HepG2 (cell line): ENCODE results near the gene POLR3F. TPM values are rescaled to one million over a fixed set of nuclear protein-coding genes. Genes with fewer than 3 reads are reported as not detected.

Source experiments
- ATAC-seq: fragments of 200-7000 bp; cut with Tn5 transposase; 3 replicates; pipeline ENCODE4 v1.9.1; 2020; ENCODE audit warnings: mild to moderate bottlenecking, moderate library complexity
- BruUV-seq: library from RNA; stranded (reverse); fragments of 400-500 nt; replicated peaks from 2 replicates; lab custom pipeline; 2021; lab: Mats Ljungman, UMichigan
- CTCF ChIA-PET: fragments of 300-600 bp; formaldehyde crosslinking; extraction: SDS; loops from one replicate; lab custom pipeline; 2021; ENCODE audit warnings: low total read pairs, inconsistent platforms, low intra/inter-chr PET ratio; lab: Yijun Ruan, JAX
- POLR2A ChIA-PET: fragments of 350-600 bp; sonication (Branson Sonifier 250); formaldehyde crosslinking; loops from one replicate; lab custom pipeline; 2020; ENCODE audit warnings: antibody characterized with exemption, inconsistent platforms; lab: Yijun Ruan, JAX
- DNase-seq: peaks from one replicate; pipeline ENCODE4 v3.0.0-alpha.2; 2015; ENCODE audit warnings: low spot score
- FAIRE-seq: peaks from 3 replicates; lab custom pipeline; 2011; peaks lifted over from hg19 to GRCh38; lab: Jason Lieb, UNC
- H2AFZ ChIP-seq: one replicate; pipeline ENCODE4 v1.6.1; 2011; ENCODE audit warnings: low read length, inconsistent platforms
- H3K27ac ChIP-seq: fragments of 300-600 bp; 3 replicates; pipeline ENCODE4 v1.8.0; 2011; ENCODE audit warnings: mixed run types, mild to moderate bottlenecking, mixed read lengths, low read length, inconsistent platforms; ENCODE audit not compliant: insufficient read depth; ENCODE audit errors: extremely low read length
- H3K27me3 ChIP-seq, 2 experiments: fragments of 200-600 bp in 1 of 2; 2 replicates in 1 of 2; 3 replicates in 1 of 2; pipeline versions ENCODE4 v1.6.0 to v1.8.0; 2011; ENCODE audit warnings: low read length in 2 of 2, mild to moderate bottlenecking in 2 of 2, moderate library complexity in 2 of 2, inconsistent platforms in 1 of 2; ENCODE audit not compliant: insufficient read depth in 2 of 2, control insufficient read depth in 1 of 2
- H3K36me3 ChIP-seq, 2 experiments: fragments of 200-600 bp in 1 of 2; replicated peaks in 1 of 2; 2 replicates in 1 of 2; 3 replicates in 1 of 2; pipeline versions ENCODE4 v1.5.1 to v1.8.0; 2011; ENCODE audit warnings: low read length in 2 of 2, inconsistent platforms in 1 of 2; ENCODE audit not compliant: insufficient read depth in 2 of 2, control insufficient read depth in 1 of 2
- H3K4me1 ChIP-seq: 2 replicates; pipeline ENCODE4 v1.5.1; 2012; ENCODE audit warnings: low read length, inconsistent platforms; ENCODE audit not compliant: insufficient read depth
- H3K4me2 ChIP-seq: 2 replicates; pipeline ENCODE4 v1.6.0; 2011; ENCODE audit warnings: low read depth, low read length, inconsistent platforms
- H3K4me3 ChIP-seq, 3 experiments: fragments of 200-600 bp in 1 of 3; sonication (generic), shearing (Covaris generic) in 1 of 3; replicated peaks in 1 of 3; 2 replicates each; pipeline ENCODE4 v1.5.1; 2011 to 2016; ENCODE audit warnings: low read length in 3 of 3, inconsistent platforms in 2 of 3, low read depth in 2 of 3, mild to moderate bottlenecking in 2 of 3, control low read depth in 1 of 3, mixed read lengths in 1 of 3; ENCODE audit not compliant: insufficient read depth in 1 of 3
- H3K79me2 ChIP-seq: one replicate; pipeline ENCODE4 v1.6.1; 2011; ENCODE audit warnings: low read length, inconsistent platforms; ENCODE audit not compliant: insufficient read depth
- H3K9ac ChIP-seq: 2 replicates; pipeline ENCODE4 v1.6.0; 2011; ENCODE audit warnings: mild to moderate bottlenecking, low read depth, low read length, inconsistent platforms; ENCODE audit not compliant: insufficient read depth
- H3K9me3 ChIP-seq: 2 replicates; pipeline ENCODE4 v1.5.1; 2012; ENCODE audit warnings: mild to moderate bottlenecking, low read length
- H4K20me1 ChIP-seq: 2 replicates; pipeline ENCODE4 v1.6.0; 2011; ENCODE audit warnings: inconsistent platforms, mild to moderate bottlenecking, low read length, moderate library complexity; ENCODE audit not compliant: insufficient read depth
- BCL6 ChIP-seq: IDR thresholded peaks from 2 replicates; pipeline ENCODE4 v1.6.1; 2016; ENCODE audit warnings: missing genetic modification reagents, missing compliant biosample characterization
- FOXA1 ChIP-seq, 2 experiments: fragments of 450-650 bp in 1 of 2; sonication (generic) in 1 of 2; formaldehyde crosslinking in 1 of 2; IDR thresholded peaks; 2 replicates each; pipeline versions ENCODE4 v1.4.0 to v1.6.1; 2016 to 2020; ENCODE audit warnings: missing genetic modification reagents in 1 of 2
- FOXA3 ChIP-seq: IDR thresholded peaks from 2 replicates; pipeline ENCODE4 v1.6.1; 2016; ENCODE audit warnings: missing genetic modification reagents, missing compliant biosample characterization
- HNRNPH1 ChIP-seq: fragments of 200-400 bp; formaldehyde crosslinking; optimal IDR thresholded peaks from 2 replicates; pipeline ENCODE3; 2017; ENCODE audit warnings: mild to moderate bottlenecking, low read depth, low read length
- NCOA5 ChIP-seq: sonication (generic); formaldehyde crosslinking; IDR thresholded peaks from 2 replicates; pipeline ENCODE4 v1.4.0; 2020; ENCODE audit warnings: missing genetic modification reagents
- RARA ChIP-seq: IDR thresholded peaks from 2 replicates; pipeline ENCODE4 v1.6.1; 2016; ENCODE audit warnings: missing genetic modification reagents, missing compliant biosample characterization
- RXRB ChIP-seq: IDR thresholded peaks from 2 replicates; pipeline ENCODE4 v1.6.1; 2016; ENCODE audit warnings: borderline replicate concordance, missing genetic modification reagents, missing compliant biosample characterization
- SAP130 ChIP-seq: IDR thresholded peaks from 2 replicates; pipeline ENCODE4 v1.6.1; 2016; ENCODE audit warnings: low read depth
- SIN3A ChIP-seq: IDR thresholded peaks from 2 replicates; pipeline ENCODE4 v1.6.1; 2011; ENCODE audit warnings: low read depth, mild to moderate bottlenecking, control low read depth, low read length, borderline replicate concordance
- SOX13 ChIP-seq, 3 experiments: fragments of 450-650 bp in 1 of 3; sonication (generic) in 1 of 3; formaldehyde crosslinking in 1 of 3; IDR thresholded peaks in 2 of 3; conservative IDR thresholded peaks in 1 of 3; 2 replicates each; pipeline versions ENCODE4 v1.5.0 to v1.6.1; 2016 to 2020; ENCODE audit warnings: antibody characterized with exemption in 1 of 3, mild to moderate bottlenecking in 1 of 3, missing compliant biosample characterization in 1 of 3, missing genetic modification reagents in 1 of 3, moderate library complexity in 1 of 3
- SOX5 ChIP-seq: IDR thresholded peaks from 2 replicates; pipeline ENCODE4 v1.6.1; 2016; ENCODE audit warnings: borderline replicate concordance
- TEAD2 ChIP-seq: sonication (generic); formaldehyde crosslinking; IDR thresholded peaks from 2 replicates; pipeline ENCODE4 v1.9.0; 2021; ENCODE audit warnings: missing genetic modification reagents
- ZFP90 ChIP-seq: sonication (generic); formaldehyde crosslinking; IDR thresholded peaks from 2 replicates; pipeline ENCODE4 v1.8.0; 2022; ENCODE audit warnings: missing genetic modification reagents, mild to moderate bottlenecking, inconsistent platforms, borderline replicate concordance
- ZFYVE20 ChIP-seq: sonication (generic); formaldehyde crosslinking; IDR thresholded peaks from 2 replicates; pipeline ENCODE4 v1.8.0; 2023; ENCODE audit warnings: low read depth, mild to moderate bottlenecking, moderate library complexity, missing genetic modification reagents, borderline replicate concordance
- ZNF251 ChIP-seq: sonication (generic); formaldehyde crosslinking; IDR thresholded peaks from 2 replicates; pipeline ENCODE4 v1.9.0; 2021; ENCODE audit warnings: mild to moderate bottlenecking, missing genetic modification reagents
- ZNF607 ChIP-seq: sonication (generic); formaldehyde crosslinking; IDR thresholded peaks from 2 replicates; pipeline ENCODE4 v1.5.1; 2020; ENCODE audit warnings: missing genetic modification reagents, mild to moderate bottlenecking, borderline replicate concordance
- ZSCAN9 ChIP-seq: IDR thresholded peaks from 2 replicates; pipeline ENCODE4 v1.6.1; 2016; ENCODE audit warnings: borderline replicate concordance
- WGBS: methylation state at CpG from one replicate; pipeline ENCODE4 v1.1.6; 2017; ENCODE audit warnings: low lambda C conversion rate; 5-methylcytosine and 5-hydroxymethylcytosine counted together
- in situ Hi-C: cut with HindIII; loops from 2 replicates; pipeline ENCODE4 v1.10.0; 2017; ENCODE audit warnings: low pct_unique_long_range_greater_than_20kb; ENCODE audit not compliant: extremely low pct_ligation_motif_present
- intact Hi-C: fragments of 100-400 bp; cut with micrococcal nuclease; formaldehyde crosslinking; loops from one replicate; pipeline ENCODE4 v1.10.0; 2022; ENCODE audit not compliant: unreplicated experiment
- polyA plus RNA-seq, 8 experiments: library from polyadenylated mRNA; depleted of rRNA in 3 of 8; stranded (reverse) in 7 of 8; unstranded in 1 of 8; fragments of >200 nt; fragmentation: Illumina TruSeq in 4 of 8; extraction: Trizol in 4 of 8; gene quantifications; 2 replicates each; pipeline versions ENCODE4 v1.2.1 to v1.2.3, GENCODE V29; 2011 to 2016; ENCODE audit warnings: low read depth in 4 of 8, missing spikeins in 1 of 8, mixed read lengths in 1 of 8; ENCODE audit not compliant: insufficient read depth in 1 of 8
- total RNA-seq, 5 experiments: library from RNA; depleted of rRNA; stranded (reverse); fragments of >200 nt; fragmentation: Illumina TruSeq; extraction: Trizol; gene quantifications; 2 replicates each; pipeline ENCODE4 v1.2.3, GENCODE V29; 2016; ENCODE audit warnings: low read depth in 1 of 5
- TF ChIP-seq, protein P1 (sequence below): sonication (generic); formaldehyde crosslinking; IDR thresholded peaks from 2 replicates; pipeline ENCODE4 v1.8.0; 2022; ENCODE audit warnings: mild to moderate bottlenecking, missing genetic modification reagents, moderate library complexity
- TF ChIP-seq, protein P2 (sequence below): sonication (generic); formaldehyde crosslinking; IDR thresholded peaks from 2 replicates; pipeline ENCODE4 v1.8.0; 2022; ENCODE audit warnings: mild to moderate bottlenecking, missing genetic modification reagents
- TF ChIP-seq, protein P3 (sequence below): sonication (generic); formaldehyde crosslinking; IDR thresholded peaks from 2 replicates; pipeline ENCODE4 v1.4.0; 2020; ENCODE audit warnings: missing genetic modification reagents, borderline replicate concordance

POLR3F gene
- total and polyA plus RNA-seq, 2 of the 13 experiments (the other 11 are each of a cell fraction or from before 2014, with no cell fraction given), result 11.7 to 25.5 TPM

DNA sequence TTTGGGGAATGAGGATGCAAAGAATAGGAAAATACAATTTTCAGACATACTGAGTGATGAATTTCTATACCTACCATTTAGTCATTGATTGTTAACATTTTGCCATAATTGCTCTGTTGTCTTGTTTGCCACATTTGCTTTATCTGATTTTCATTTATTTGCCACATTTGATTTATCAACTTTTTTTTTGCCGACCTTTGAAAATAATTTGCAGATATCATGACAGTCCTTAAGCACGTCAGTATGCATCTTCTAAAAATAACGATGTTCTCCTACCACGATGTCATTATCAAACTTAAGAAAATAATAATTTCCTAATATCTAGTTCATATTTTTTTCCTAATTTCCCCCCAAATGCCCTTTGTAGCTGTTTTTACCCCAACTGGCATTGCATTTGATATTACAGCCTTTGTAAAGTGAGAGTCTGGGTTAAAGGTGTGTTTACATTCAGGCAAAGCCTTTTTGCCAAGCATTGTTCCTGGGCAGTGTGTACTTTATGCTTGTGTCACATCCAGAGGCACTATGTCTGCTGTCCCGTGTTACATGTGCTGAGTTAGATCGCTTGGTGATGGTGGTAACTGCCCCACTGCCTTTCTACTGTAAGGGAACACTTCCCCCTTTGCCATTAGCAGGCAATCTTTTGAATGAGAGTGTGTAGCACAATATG is 66.9 kb downstream of the POLR3F start:
- Histone ChIP-seq H4K20me1 (no peaks in the 10 kb centered on the region), H3K4me2 (no peak overlapping the region), H3K4me3 (no peak overlapping the region), H3K9ac (no peak overlapping the region), H3K9me3 (no peaks in the 10 kb centered on the region), H3K27me3 (no peaks in the 10 kb centered on the region), H3K79me2 (no peaks in the 10 kb centered on the region), H2AFZ (no peak overlapping the region), H3K27ac (no peak overlapping the region), H3K4me1 (peaks cover 20% of the 10 kb centered on the region), H3K36me3 (peaks cover 33 to 75% of the 10 kb centered on the region in 2 experiments)
- ChIA-PET CTCF (no interaction called here), POLR2A (interaction anchor here (0.9 to 1.1 kb wide), 2 partner anchors 26 to 27 kb away, joined by 3 to 4 read pairs; partner anchors contain the start of gene SEC23B)
- intact Hi-C loops (no loop called here), in situ Hi-C loops (no loop called here)
- DNase-seq (peak; percentile 68), FAIRE-seq (peak; percentile 60), ATAC-seq (peak; percentile 79)
- no TSS peak for BruUV-seq
- 81% methylated on average over 6 of the region's 6 CpGs for WGBS
- TF ChIP-seq, protein P1, sequence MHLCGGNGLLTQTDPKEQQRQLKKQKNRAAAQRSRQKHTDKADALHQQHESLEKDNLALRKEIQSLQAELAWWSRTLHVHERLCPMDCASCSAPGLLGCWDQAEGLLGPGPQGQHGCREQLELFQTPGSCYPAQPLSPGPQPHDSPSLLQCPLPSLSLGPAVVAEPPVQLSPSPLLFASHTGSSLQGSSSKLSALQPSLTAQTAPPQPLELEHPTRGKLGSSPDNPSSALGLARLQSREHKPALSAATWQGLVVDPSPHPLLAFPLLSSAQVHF, result no peak
- TF ChIP-seq ZFYVE20 (no peak), SAP130 (CRISPR knock-in tag) (peak; percentile 50; the same call in 1 of the 2 replicates), SOX5 (CRISPR knock-in tag) (peak; percentile 89; the same call in 1 of the 2 replicates), ZSCAN9 (CRISPR knock-in tag) (no peak), ZNF251 (CRISPR knock-in tag) (no peak), FOXA3 (CRISPR knock-in tag) (peak; percentile 52; the same call in 1 of the 2 replicates), ZNF607 (CRISPR knock-in tag) (no peak), NCOA5 (CRISPR knock-in tag) (no peak), TEAD2 (CRISPR knock-in tag) (no peak), FOXA1 (IDR thresholded peaks at IDR 0.05) (no peak), FOXA1 (CRISPR knock-in tag; IDR thresholded peaks at IDR 0.05) (peak; percentile 64), RXRB (CRISPR knock-in tag) (peak; percentile 68), SOX13 (IDR thresholded peaks at IDR 0.05) (peak; percentile 66), SOX13 (CRISPR knock-in tag; conservative IDR thresholded peaks at IDR 0.05 in 1 of 2, IDR thresholded peaks at IDR 0.05 in 1 of 2) (peak in 1 of 2 experiments; percentile 94; a peak in 2 of 4 replicates), HNRNPH1 (no peak), ZFP90 (CRISPR knock-in tag) (no peak), BCL6 (CRISPR knock-in tag) (peak; percentile 60; the same call in 1 of the 2 replicates), SIN3A (no peak), RARA (CRISPR knock-in tag) (peak; percentile 31; the same call in 1 of the 2 replicates)
- TF ChIP-seq, protein P2, sequence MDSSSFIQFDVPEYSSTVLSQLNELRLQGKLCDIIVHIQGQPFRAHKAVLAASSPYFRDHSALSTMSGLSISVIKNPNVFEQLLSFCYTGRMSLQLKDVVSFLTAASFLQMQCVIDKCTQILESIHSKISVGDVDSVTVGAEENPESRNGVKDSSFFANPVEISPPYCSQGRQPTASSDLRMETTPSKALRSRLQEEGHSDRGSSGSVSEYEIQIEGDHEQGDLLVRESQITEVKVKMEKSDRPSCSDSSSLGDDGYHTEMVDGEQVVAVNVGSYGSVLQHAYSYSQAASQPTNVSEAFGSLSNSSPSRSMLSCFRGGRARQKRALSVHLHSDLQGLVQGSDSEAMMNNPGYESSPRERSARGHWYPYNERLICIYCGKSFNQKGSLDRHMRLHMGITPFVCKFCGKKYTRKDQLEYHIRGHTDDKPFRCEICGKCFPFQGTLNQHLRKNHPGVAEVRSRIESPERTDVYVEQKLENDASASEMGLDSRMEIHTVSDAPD (CRISPR knock-in tag), result 0 out of 2 replicates have a peak, but pooled peaks have one; percentile 42
- TF ChIP-seq, protein P3, sequence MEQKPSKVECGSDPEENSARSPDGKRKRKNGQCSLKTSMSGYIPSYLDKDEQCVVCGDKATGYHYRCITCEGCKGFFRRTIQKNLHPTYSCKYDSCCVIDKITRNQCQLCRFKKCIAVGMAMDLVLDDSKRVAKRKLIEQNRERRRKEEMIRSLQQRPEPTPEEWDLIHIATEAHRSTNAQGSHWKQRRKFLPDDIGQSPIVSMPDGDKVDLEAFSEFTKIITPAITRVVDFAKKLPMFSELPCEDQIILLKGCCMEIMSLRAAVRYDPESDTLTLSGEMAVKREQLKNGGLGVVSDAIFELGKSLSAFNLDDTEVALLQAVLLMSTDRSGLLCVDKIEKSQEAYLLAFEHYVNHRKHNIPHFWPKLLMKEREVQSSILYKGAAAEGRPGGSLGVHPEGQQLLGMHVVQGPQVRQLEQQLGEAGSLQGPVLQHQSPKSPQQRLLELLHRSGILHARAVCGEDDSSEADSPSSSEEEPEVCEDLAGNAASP (CRISPR knock-in tag), result peak; percentile 14; the same call in 1 of the 2 replicates
